GM21515 (cell line): ENCODE data around the gene ZGLP1.
"Not testable (repeated sequence)": the region's sequence is repeated elsewhere in the genome, so short reads cannot be mapped to it uniquely, and the experiment has no call there.

Experiments used
- ATAC-seq: cut with Tn5 transposase; IDR thresholded peaks from one replicate; pipeline ENCODE4 v1.9.1; 2021; ENCODE audit not compliant: unreplicated experiment

ZGLP1 gene

GRCh38 chr19:10282043-10282442 lies 27.6 kb downstream of the ZGLP1 start:
- not testable (repeated sequence) for ATAC-seq

- ATAC-seq: no peak
Measured at GRCh38 chr19:10279737-10280442, 29.7 kb downstream of the ZGLP1 start.

- no peak for ATAC-seq
Measured at GRCh38 chr19:10278935-10279334, 30.7 kb downstream of the ZGLP1 start.

GRCh38 chr19:10277795-10278589 lies 31.6 kb downstream of the ZGLP1 start:
- no peak for ATAC-seq

- ATAC-seq: no peak
Measured at GRCh38 chr19:10274589-10274988, 35.0 kb downstream of the ZGLP1 start.

GRCh38 chr19:10271543-10272086 lies 38.0 kb downstream of the ZGLP1 start:
- peak; percentile 15 for ATAC-seq

- ATAC-seq: peak; percentile 28
Measured at GRCh38 chr19:10270616-10271394, 38.8 kb downstream of the ZGLP1 start, which contains the start of gene ICAM1. Gene ICAM1, plus strand, starts transcription at chr19:10271120. Its CDS starts 40 bp downstream, at chr19:10271160.

- peak; percentile 50 for ATAC-seq
Measured at GRCh38 chr19:10270180-10270615, 39.4 kb downstream of the ZGLP1 start.

GRCh38 chr19:10269333-10270179 lies 40.1 kb downstream of the ZGLP1 start:
- ATAC-seq: peak; percentile 29

GRCh38 chr19:10268071-10268470 lies 41.5 kb downstream of the ZGLP1 start:
- no peak for ATAC-seq

GRCh38 chr19:10266706-10267105 lies 42.9 kb downstream of the ZGLP1 start:
- no peak for ATAC-seq

GRCh38 chr19:10262771-10263170 lies 46.8 kb downstream of the ZGLP1 start:
- ATAC-seq: no peak

GRCh38 chr19:10260141-10260584 lies 49.5 kb downstream of the ZGLP1 start:
- ATAC-seq: no peak

- no peak for ATAC-seq
Measured at GRCh38 chr19:10259162-10259905, 50.3 kb downstream of the ZGLP1 start.

- no peak for ATAC-seq
Measured at GRCh38 chr19:10258080-10258710, 51.4 kb downstream of the ZGLP1 start.

GRCh38 chr19:10256970-10257615 lies 52.5 kb downstream of the ZGLP1 start:
- ATAC-seq: no peak

- ATAC-seq: no peak
Measured at GRCh38 chr19:10256551-10256950, 53.1 kb downstream of the ZGLP1 start.

GRCh38 chr19:10255358-10255757 lies 54.3 kb downstream of the ZGLP1 start:
- no peak for ATAC-seq
